Activated CD8-positive, alpha-beta memory T cell treated with anti-CD3 and anti-CD28 coated beads, Interleukin-2, amount 50 U/mL, for 1 hour (primary cell): Measurements from ENCODE around the gene AKT1.
"Not testable (repeated sequence)": the region's sequence is repeated elsewhere in the genome, so short reads cannot be mapped to it uniquely, and the experiment has no call there.

Experiments
- DNase-seq: peaks from one replicate; pipeline ENCODE4 v3.0.0-alpha.2; 2020; ENCODE audit errors: extremely low read depth

The AKT1 gene

DNA sequence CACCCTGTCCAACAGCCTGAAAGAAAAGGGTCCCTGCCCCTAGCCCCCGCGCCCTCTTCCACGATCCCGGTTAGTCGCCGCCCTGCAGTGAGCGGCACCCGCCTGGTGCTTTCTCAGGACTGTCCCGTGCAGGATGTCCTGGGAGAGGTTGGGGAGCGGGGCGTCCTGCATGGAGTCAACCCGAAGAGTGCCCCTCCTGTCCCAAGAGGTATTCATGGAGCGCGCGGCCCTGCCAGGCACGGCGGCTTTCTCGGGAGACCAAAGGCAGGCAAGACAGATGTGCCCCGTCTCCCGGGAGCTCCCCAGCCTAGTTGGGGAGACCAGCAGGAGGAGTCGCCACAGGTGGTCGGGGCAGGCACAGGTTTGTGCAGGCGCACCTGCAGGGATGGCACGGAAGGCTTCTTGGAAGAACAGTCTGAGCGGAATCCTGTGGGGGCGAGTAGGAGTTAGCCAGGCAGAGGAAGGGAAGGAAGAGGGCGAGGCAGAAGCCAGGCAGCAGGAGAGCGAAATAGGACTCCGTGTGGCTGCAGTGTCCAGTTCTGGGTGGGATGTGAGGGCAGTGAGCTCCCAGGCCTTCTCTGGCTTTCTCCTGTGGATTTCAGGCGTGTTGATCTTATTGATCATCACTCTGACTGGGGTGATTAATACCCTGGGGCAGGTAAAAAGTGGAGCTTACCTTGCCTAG, 41.9 kb downstream of the AKT1 start:
- no peak for DNase-seq

DNA sequence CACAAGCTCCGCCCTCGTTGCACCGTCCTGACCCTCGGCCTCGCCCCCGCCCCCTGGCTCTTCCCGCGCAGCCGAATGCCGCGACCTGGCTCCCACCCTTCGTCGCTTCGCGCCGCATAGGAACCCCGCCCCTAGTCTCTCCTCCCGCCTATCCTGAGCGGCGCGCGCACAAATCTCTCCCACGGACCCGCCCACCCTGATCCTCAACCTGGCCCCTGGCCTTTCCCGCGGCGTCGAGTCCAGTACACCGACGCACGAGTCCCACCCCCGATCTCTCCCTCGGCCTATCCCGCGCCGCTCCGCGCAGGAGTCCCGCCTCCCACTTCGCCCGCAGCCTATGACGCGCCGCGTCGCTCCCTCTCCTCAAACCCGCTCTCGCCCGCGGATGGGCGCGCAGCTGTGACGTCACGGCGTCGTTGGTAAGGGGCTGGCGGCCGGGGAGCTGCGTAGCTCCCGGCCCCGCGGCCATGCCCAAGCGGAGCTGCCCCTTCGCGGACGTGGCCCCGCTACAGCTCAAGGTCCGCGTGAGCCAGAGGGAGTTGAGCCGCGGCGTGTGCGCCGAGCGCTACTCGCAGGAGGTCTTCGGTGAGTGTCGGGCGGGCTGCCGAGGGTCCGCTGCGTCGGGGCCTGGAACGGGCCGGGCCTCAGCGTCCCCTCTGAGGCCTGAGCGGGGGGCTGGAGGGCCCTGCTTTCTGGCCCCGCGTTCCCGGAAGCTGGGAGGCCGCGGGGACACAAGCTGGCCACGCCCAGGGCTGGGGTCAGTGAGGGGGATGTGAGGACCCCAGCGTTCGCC, 42.6 kb downstream of the AKT1 start, which contains the start of gene SIVA1:
Gene SIVA1, plus strand, starts transcription at position 413 of the 793 bp plus-strand sequence. Its CDS starts 55 bp downstream, at position 468.
- peak; percentile 98 for DNase-seq

DNA sequence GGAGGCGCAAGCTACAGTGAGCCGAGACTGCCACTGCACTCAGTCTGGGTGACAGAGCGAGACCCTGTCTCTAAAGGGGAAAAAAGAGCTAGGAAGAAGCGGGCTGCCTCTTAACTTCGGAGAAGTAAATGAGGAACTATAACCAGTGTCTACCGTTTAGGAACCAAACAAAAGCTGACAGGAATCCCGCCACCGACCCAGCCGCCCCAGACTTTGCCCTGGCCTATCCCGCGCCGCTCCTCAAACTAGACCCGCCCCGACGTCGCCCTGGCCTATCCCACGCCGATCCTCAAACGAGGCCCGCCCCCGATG, 43.2 kb downstream of the AKT1 start:
- DNase-seq: no peak

DNA sequence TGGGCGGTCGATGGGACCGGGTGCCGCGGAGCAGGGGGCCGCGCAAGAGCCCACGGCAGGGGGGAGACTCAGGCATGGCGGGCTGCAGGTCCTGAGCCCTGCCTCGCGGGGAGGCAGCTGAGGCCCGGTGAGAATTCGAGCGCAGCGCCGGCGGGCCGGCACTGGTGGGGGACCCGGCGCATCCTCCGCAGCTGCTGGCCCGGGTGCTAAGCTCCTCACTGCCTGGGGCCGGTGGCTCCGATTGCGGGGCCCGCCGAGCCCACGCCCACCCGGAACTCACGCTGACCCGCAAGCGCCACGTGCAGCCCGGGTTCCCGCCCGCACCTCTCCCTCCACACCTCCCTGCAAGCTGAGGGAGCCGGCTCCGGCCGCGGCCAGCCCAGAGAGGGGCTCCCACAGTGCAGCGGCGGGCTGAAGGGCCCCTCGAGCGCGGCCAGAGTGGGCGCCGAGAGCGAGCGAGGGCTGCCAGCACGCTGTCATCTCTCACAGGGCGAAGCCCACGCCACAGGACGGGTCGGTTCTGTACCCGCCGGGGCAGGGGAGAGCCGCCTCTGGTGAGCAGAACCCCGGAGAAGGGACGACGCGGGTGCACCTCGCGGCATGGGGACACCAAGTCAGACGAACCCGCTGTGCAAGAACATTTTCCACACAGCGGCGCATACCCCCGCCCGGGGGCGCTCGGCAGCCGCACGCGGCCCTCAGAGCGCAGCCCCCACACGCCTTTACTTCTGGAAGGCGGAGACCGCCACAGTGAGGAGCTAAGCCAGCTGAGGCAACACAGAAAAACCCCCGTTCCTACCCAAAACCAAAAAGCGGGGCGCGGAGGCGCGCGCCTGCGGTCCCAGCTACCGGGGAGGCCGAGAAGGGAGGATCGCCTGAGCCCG, 43.8 kb downstream of the AKT1 start:
- DNase-seq: no peak

DNA sequence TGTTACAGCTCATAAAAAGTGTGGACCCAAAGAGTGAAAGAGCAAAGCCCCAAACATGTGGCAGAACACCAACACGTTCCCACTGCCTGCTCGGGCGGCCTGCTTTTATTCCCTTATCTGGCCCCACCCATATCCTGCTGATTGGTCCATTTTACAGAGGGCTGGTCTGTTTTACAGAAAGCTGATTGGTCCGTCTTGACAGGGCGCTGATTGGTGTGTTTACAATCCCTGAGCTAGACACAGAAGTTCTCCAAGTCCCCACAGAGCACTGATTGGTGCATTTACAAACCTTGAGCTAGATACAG, 44.8 kb downstream of the AKT1 start:
- DNase-seq: not testable (repeated sequence)

DNA sequence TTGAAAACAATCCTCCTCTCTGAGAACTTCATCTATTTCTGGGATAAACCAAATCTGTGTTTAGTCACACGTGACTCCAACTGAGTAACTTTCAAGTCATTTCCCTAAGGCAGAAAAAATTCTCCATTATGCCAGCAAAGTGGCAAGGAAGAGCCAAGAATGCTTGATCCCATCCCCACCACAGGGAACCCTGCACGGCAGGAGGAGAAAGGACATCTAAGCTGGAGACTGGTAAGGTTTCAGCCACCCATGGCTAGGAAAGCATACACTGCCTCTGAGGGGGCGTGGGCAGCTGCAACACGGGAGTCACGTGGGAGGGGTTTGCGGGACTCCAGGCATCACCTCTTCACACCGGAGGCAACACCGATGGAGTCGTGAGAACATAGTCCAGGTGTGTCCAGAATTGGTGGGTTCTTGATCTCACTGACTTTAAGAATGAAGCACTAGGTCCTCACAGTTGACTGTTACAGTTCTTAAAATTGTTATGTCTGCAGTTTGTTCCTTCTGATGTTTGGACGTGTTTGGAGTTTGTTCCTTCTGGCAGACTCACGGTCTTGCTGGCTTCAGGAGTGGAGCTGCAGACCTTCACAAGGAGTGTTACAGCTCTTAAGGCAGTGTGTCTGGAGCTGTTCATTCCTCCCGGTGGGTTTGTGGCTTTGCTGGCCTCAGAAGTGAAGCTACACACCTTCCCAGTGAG, 45.3 kb downstream of the AKT1 start:
- DNase-seq: no peak

DNA sequence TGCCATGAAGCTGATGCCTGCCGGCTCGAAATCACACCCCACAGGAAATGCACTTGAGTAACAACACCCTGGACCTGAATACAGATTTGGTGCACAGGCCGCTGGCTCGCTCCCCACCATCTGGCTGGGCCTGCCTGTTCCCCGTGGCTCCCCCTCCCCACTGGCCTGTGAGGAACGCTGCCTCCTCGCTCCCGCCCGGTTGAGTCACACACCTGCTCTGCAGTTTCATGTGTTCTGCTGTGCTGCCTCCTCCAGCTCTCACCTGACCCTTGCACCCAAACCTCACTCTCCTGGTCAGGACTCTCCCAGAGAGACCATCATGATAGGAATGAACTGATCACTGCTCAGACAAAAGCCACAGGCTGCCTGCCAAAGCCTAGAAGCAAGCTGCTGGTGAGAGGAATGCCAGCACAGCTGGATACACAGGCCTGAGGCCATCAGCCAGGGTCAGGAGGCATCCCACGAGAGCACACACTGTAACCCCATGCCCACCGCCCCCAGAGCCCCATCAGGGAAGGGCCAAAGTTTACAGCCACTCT, 46.4 kb downstream of the AKT1 start:
- no peak for DNase-seq

DNA sequence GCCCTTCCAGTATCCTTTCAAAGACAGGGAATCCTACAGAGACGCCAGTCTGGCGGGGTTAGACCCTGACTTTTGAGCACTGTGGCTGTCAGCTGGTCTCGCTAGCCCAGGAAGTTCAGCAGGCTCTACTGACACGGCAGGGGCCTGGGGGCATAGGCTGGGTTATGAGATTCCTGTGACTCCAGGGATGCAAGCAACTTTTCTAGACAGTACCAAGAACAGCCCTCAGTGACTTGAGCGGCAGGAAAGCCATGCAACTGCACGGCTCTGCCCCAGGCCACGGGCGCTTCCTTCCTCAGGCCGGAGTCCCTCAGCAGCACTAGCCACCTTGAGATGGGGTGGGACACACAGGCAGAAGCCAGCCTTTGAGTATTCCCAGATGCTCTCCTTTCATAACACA, 47.7 kb downstream of the AKT1 start:
- no peak for DNase-seq

DNA sequence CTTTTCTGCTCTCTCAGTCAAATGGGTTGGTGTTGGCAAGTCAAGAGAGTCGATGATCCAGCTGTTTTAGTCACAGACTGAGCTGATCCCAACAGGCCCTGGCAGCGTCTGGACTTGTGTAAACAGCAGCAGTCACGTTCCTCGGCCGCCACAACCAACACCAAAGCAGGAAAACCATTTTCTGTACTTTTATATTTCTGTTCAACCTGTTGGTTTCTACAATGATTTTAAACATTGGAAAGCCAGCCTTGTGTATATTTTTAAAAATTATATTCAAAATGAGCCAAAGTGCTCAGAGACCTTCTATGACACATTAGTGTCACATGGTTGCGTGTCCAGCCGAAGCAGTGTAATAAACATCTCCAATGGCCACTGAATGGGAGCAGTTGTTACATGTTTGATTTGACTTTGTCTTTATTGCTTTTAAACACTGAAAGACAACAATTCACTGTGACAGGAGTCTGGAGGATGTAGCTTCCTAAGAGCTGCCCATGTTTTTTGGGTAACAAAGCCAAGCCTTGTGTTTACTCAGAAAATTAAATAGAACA, 48.5 kb downstream of the AKT1 start:
- DNase-seq: no peak

DNA sequence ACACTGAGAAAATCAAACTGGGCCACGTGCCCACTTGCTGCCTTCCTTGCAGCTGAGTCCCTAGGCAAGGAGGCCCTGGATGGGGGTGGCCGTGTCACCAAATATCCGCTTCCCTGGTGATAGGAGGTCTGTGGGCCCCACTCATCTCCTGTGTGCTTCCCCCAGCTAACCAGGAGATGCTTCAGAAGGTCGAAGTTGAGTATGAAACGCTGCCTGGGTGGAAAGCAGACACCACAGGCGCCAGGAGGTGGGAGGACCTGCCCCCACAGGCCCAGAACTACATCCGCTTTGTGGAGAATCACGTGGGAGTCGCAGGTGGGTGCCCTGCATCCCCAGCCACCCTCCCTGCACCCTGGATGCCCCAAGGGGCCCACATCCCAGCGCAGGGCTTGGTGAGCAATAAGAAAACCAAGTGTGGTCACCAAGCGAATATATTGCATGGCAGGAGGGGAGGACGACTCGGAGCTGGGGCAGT, 49.4 kb downstream of the AKT1 start:
- no peak for DNase-seq

DNA sequence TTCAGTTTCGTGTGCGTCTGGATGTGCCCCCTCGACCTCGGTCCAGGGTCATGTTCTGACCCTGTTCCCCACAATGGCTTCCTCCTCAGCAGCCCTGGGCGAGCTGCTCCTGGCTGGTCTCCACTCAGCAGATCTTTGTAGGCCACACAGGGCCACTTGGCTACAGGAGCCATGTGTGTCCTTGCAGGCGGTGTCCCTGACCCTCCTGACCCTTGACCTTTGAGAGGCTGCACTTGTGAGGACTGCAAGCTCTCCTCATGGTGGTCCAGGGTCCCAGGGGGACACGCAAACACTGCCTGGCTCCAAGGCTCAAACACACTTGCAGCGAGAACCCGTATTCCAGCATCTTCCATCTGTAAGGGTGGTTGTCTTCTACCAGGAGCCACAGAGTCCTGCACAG, 50.1 kb downstream of the AKT1 start:
- no peak for DNase-seq

DNA sequence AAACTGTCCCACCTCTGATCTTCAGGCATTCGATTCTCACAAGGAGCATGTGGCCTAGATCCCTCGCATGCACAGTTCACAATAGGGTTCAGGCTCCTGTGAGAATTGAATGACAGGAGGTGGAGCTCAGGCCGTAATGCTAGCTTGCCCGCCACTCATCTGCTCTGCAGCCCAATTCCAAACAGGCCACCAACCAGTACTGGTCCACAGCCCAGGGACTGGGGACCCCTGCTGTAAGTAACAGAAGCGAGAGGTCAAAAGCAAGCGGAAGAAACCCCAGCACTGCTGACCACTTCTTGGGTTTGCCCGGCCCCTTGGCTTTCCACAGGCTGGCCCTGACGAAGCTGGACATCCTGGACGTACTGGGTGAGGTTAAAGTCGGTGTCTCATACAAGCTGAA, 51.1 kb downstream of the AKT1 start:
- no peak for DNase-seq

DNA sequence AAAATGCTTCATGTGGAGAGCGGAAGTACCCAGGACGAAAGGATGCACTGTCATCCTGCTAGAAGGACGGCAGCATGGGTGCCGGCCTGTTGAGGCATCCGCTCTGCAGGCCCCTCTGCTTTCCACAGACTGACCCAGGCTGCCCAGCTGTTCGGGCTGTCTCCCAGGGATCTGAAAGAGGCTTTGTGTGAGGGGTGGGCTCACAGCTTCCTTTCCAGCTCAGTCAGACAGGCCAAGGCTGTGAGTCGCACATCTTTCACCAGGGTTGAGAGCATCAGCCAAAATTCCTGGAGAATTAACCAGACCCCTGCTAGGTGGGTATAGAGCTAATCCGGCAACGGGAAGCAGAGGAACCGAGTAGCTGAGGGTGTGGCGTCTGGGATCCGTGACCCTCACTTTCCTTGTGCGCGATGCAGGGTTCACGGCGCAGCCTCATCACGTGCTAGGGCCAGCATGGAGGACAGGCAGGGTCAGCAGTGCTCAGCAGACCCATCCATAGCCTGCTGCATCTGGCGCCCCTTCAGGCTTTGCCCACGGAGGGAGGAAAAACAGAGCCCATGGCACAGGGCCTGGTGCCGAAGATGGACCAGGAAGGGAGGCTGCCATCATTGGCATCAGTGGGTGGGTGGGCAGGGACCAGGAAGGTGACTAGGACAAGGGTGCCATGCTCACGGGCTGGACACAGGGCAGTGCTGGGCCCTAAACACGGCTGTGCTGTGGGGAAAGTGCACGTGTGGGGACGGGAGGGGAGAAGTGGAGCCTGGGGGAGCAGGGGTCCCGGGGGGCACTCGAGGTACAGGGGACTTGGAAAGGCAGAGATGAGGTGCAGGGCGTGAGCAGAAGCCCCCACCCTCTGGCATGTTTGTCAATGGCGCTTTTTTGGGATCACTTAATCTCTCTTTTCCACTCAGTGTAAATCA, 51.8 kb downstream of the AKT1 start:
- no peak for DNase-seq

DNA sequence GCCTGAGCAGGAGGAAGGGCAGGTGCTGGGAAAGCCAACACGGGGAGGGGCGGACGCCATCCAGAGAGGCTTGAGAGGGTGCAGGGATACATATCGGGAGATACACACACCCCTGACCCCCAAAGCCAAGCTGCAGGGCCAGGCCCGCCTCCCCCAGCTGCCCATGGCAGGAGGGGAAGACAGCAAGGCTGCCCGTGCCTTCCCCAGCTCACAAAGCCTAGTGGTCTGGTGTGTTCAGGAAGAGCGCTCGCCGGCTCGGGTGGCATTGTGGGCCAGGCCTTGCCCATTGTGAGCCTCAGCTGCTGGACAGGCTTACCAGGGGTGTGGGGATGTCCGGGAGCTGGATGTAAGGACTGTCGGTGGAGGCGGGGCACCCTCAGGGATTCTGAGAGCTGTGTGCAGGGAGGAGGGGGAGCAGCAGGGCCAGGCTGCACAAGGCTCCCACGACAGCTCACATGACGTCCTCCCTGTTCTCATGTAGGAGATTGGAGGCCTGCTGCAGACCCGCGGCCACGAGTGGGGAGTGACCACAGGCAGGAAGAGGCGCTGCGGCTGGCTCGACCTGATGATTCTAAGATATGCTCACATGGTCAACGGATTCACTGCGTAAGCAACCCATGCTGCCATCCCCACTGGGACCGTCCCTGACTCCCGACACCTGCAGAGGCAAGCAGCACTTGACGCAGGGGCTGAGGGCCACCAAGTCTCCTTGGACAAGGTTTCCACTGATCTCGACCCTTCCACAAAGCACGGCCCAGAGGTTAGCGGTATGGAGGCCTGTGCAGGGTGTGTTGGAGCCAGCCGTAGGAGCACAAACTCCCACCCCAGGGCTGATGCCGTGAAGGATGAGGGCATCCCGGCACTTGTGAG, 52.7 kb downstream of the AKT1 start:
- no peak for DNase-seq

DNA sequence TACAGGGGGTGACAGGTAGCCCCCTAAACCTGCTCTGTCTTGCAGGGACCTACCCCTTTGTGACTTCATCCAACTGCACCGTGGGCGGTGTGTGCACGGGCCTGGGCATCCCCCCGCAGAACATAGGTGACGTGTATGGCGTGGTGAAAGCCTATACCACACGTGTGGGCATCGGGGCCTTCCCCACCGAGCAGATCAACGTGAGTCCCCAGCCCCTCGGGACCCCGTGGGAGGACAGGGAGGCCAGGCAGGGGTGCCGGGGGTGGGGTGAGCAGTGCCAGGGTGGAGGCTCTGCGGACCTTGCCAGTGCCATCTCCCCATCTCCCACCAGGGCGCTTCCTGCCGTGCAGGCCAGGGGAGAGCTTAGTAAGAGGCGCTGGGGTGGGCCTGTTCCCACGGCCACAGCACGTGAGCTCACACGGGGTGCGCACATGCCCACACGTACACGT, 53.7 kb downstream of the AKT1 start:
- DNase-seq: no peak

DNA sequence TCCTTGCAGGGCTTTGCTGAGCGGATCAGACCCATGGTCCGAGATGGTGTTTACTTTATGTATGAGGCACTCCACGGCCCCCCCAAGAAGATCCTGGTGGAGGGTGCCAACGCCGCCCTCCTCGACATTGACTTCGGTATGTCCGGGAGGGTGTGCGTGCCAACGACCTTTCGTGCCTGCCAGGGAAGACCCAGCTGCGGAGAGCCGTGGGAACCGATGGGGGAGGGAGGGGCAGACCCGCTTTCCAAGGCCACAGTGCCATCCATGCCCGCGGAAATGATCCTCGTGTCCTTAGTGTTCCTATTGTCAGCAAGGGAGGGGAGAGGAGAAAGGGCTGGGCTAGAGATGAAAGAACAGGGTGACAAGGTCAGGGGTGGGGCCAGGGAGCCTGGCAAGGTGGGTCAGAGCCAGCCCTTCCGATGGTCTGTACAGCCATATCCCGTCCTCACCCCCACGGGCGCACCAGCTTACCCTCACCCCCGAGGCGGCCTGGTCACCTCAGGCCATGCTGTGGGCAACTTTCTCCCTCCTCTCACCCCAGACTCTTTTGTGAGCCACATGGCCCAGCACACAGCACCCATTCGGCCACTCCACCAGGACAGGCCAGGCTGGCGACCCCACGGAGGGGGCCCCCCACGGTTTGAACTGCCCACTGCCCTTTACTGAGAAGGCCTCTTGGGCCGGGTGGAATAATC, 54.3 kb downstream of the AKT1 start:
- DNase-seq: no peak

DNA sequence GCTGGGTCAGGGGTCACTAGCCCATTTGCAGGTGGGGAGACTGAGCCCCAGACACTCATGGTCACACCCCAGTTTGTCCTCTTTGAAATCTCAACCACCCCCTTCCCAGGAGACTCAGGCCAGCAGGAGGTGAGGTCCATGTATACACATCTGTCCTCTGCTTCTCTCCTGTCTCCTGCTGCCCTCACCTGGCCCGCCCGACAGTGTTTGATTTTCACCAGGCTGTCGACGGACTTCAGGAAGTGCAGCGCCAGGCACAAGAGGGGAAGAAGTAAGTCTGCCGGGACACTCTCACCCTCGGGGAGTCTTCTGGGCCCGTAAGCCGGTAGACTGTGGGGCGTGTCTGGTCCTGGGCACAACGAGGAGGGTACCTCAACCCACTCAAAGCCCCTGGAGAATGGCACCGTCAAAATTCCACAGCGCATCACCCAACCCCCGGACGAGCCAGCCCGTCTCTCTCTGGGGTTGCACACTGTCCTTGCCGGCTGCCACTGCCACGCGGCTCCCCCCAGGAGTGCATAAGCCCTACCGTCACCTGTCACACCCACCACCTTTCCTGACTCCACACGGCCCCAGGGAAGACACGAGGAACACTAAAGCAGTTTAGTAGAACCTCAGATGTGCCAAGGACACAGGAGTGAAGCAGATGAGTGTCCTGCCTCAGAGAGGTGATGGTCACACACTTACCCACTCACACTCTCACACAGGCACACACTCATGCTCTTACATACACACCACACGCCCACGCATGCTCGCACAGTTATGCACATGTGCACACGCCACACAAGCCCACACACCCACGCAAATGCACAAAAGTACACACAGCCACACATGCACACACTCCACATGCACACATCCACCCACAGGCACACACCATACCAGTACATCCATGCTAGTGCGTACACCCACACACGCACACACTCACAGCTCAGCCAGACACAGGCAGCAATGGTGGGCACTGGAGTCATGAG, 55.7 kb downstream of the AKT1 start:
- DNase-seq: no peak
